HepG2 (cell line): ENCODE measurements around the gene UBE4A. TPM values are rescaled to one million over a fixed set of nuclear protein-coding genes. Genes with fewer than 3 reads are reported as not detected.

Experiments used
- BCL3 ChIP-seq: sonication (generic); formaldehyde crosslinking; IDR thresholded peaks from 2 replicates; pipeline ENCODE4 v1.5.1; 2020; ENCODE audit warnings: mild to moderate bottlenecking, missing genetic modification reagents, moderate library complexity
- CEBPB ChIP-seq: IDR thresholded peaks from 2 replicates; pipeline ENCODE4 v1.6.1; 2011; ENCODE audit warnings: low read depth, low read length, improper control_type of control experiment, borderline replicate concordance
- GATA4 ChIP-seq: sonication (generic); IDR thresholded peaks from 2 replicates; pipeline ENCODE4 v1.6.1; 2016; ENCODE audit warnings: antibody characterized with exemption, low read depth, borderline replicate concordance
- GMEB1 ChIP-seq: sonication (generic); formaldehyde crosslinking; IDR thresholded peaks from 2 replicates; pipeline ENCODE4 v1.5.1; 2020; ENCODE audit warnings: missing genetic modification reagents, mild to moderate bottlenecking, borderline replicate concordance
- GTF2F1 ChIP-seq: fragments of 150-350 bp; IDR thresholded peaks from 2 replicates; pipeline ENCODE4 v1.6.1; 2014; ENCODE audit warnings: low read length
- IKZF1 ChIP-seq: fragments of 450-650 bp; IDR thresholded peaks from 2 replicates; pipeline ENCODE4 v1.7.1; 2016
- KAT8 ChIP-seq: IDR thresholded peaks from 2 replicates; pipeline ENCODE4 v1.6.1; 2016; ENCODE audit warnings: missing genetic modification reagents, missing compliant biosample characterization
- KDM5A ChIP-seq: fragments of 200-600 bp; sonication (generic); IDR thresholded peaks from 2 replicates; pipeline ENCODE4 v1.7.0; 2018; ENCODE audit warnings: antibody characterized with exemption, mild to moderate bottlenecking, low read length, borderline replicate concordance
- KLF6 ChIP-seq: IDR thresholded peaks from 2 replicates; pipeline ENCODE4 v1.8.0; 2016; ENCODE audit warnings: missing biosample characterization, missing genetic modification reagents
- MXI1 ChIP-seq: IDR thresholded peaks from 3 replicates; pipeline ENCODE4 v1.6.1; 2012; ENCODE audit warnings: low read depth, low read length, inconsistent platforms, borderline replicate concordance
- RAD21 ChIP-seq: fragments of 450-650 bp; formaldehyde crosslinking; IDR thresholded peaks from 2 replicates; pipeline ENCODE4 v1.5.0; 2020; ENCODE audit warnings: mild to moderate bottlenecking
- REL ChIP-seq: sonication (generic); formaldehyde crosslinking; conservative IDR thresholded peaks from 2 replicates; pipeline ENCODE4 v1.8.0; 2022; ENCODE audit warnings: mild to moderate bottlenecking, missing genetic modification reagents, moderate library complexity
- ZNF264 ChIP-seq: sonication (generic); formaldehyde crosslinking; IDR thresholded peaks from 2 replicates; pipeline ENCODE4 v1.4.0; 2020; ENCODE audit warnings: missing genetic modification reagents
- ZNF704 ChIP-seq: sonication (generic); formaldehyde crosslinking; IDR thresholded peaks from 2 replicates; pipeline ENCODE4 v1.8.1; 2023; ENCODE audit warnings: mild to moderate bottlenecking, inconsistent platforms, moderate library complexity, missing genetic modification reagents, borderline replicate concordance
- ZNF709 ChIP-seq: sonication (generic); formaldehyde crosslinking; IDR thresholded peaks from 2 replicates; pipeline ENCODE4 v1.5.0; 2020; ENCODE audit warnings: mild to moderate bottlenecking, missing genetic modification reagents
- ZNF784 ChIP-seq: sonication (generic); formaldehyde crosslinking; IDR thresholded peaks from 2 replicates; pipeline ENCODE4 v1.5.1; 2020; ENCODE audit warnings: missing genetic modification reagents, mild to moderate bottlenecking, borderline replicate concordance
- polyA plus RNA-seq, 8 experiments: library from polyadenylated mRNA; depleted of rRNA in 3 of 8; stranded (reverse) in 7 of 8; unstranded in 1 of 8; fragments of >200 nt; fragmentation: Illumina TruSeq in 4 of 8; extraction: Trizol in 4 of 8; gene quantifications; 2 replicates each; pipeline versions ENCODE4 v1.2.1 to v1.2.3, GENCODE V29; 2011 to 2016; ENCODE audit warnings: low read depth in 4 of 8, missing spikeins in 1 of 8, mixed read lengths in 1 of 8; ENCODE audit not compliant: insufficient read depth in 1 of 8
- total RNA-seq, 5 experiments: library from RNA; depleted of rRNA; stranded (reverse); fragments of >200 nt; fragmentation: Illumina TruSeq; extraction: Trizol; gene quantifications; 2 replicates each; pipeline ENCODE4 v1.2.3, GENCODE V29; 2016; ENCODE audit warnings: low read depth in 1 of 5
- TF ChIP-seq, protein P1 (sequence below): IDR thresholded peaks from 2 replicates; pipeline ENCODE4 v1.6.1; 2016
- TF ChIP-seq, protein P2 (sequence below): sonication (generic); formaldehyde crosslinking; conservative IDR thresholded peaks from 2 replicates; pipeline ENCODE4 v1.4.0; 2020; ENCODE audit warnings: missing genetic modification reagents
- TF ChIP-seq, protein P3 (sequence below): sonication (generic); formaldehyde crosslinking; IDR thresholded peaks from 2 replicates; pipeline ENCODE4 v1.8.1; 2023; ENCODE audit warnings: missing genetic modification reagents, inconsistent platforms, borderline replicate concordance

UBE4A gene
- total and polyA plus RNA-seq, 2 of the 13 experiments (the other 11 are each of a cell fraction or from before 2014, with no cell fraction given): 15.1 to 32.7 TPM

DNA sequence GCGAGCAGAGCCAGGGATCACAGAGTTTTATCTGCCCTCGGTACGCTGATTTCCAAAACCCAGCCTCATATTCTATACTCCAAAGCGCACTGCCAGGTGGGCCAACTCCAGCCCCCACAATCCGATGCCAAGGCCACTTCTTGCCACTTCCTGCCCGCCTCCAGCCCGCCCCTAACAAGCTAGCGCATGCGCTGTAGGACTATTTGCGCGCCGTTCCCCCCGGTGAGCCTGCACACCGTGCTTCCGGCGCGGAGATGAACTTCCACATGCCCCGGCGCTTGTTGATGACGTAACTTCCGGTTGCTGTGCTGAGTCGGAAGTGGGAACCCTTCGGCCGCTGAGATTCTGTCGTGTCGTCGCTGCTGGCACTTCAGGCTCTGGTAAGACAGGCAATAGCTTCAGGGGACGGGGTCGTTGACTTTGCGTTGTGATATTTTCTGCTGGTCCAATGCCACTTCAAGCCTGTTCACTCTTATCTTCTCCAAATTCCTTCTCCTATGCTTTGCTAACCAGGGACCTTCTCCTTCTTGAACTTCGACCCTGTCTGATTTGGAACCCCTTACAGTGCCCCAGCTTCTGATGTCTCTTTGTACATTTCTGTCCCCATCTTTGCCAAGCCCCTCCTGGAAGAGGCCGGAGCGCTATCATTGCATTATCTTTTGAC lies at the start of gene UBE4A (continued):
- peak; percentile 79 for TF ChIP-seq GMEB1
- TF ChIP-seq, protein P1, sequence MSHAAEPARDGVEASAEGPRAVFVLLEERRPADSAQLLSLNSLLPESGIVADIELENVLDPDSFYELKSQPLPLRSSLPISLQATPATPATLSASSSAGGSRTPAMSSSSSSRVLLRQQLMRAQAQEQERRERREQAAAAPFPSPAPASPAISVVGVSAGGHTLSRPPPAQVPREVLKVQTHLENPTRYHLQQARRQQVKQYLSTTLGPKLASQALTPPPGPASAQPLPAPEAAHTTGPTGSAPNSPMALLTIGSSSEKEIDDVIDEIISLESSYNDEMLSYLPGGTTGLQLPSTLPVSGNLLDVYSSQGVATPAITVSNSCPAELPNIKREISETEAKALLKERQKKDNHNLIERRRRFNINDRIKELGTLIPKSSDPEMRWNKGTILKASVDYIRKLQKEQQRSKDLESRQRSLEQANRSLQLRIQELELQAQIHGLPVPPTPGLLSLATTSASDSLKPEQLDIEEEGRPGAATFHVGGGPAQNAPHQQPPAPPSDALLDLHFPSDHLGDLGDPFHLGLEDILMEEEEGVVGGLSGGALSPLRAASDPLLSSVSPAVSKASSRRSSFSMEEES (CRISPR knock-in tag): peak; percentile 48; the same call in 1 of the 2 replicates
- TF ChIP-seq ZNF264: peak; percentile 80; the same call in 1 of the 2 replicates
- peak; percentile 55 for TF ChIP-seq BCL3 (CRISPR knock-in tag)
- TF ChIP-seq GATA4: no peak
- peak; percentile 20; the same call in 1 of the 2 replicates for TF ChIP-seq RAD21 (CRISPR knock-in tag)
- peak; percentile 87 for TF ChIP-seq CEBPB
- TF ChIP-seq ZNF709: no peak
- TF ChIP-seq, protein P2, sequence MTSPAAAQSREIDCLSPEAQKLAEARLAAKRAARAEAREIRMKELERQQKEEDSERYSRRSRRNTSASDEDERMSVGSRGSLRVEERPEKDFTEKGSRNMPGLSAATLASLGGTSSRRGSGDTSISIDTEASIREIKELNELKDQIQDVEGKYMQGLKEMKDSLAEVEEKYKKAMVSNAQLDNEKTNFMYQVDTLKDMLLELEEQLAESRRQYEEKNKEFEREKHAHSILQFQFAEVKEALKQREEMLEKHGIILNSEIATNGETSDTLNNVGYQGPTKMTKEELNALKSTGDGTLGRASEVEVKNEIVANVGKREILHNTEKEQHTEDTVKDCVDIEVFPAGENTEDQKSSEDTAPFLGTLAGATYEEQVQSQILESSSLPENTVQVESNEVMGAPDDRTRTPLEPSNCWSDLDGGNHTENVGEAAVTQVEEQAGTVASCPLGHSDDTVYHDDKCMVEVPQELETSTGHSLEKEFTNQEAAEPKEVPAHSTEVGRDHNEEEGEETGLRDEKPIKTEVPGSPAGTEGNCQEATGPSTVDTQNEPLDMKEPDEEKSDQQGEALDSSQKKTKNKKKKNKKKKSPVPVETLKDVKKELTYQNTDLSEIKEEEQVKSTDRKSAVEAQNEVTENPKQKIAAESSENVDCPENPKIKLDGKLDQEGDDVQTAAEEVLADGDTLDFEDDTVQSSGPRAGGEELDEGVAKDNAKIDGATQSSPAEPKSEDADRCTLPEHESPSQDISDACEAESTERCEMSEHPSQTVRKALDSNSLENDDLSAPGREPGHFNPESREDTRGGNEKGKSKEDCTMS: no peak
- peak; percentile 98 for TF ChIP-seq KDM5A
- peak; percentile 81 for TF ChIP-seq KLF6 (CRISPR knock-in tag)
- no peak for TF ChIP-seq REL (CRISPR knock-in tag)
- 0 out of 2 replicates have a peak, but pooled peaks have one; percentile 50 for TF ChIP-seq ZNF784 (CRISPR knock-in tag)
- TF ChIP-seq IKZF1: no peak
- peak; percentile 100 for TF ChIP-seq KAT8 (CRISPR knock-in tag)
- TF ChIP-seq MXI1: peak; percentile 77; the same call in 1 of the 3 replicates
- TF ChIP-seq GTF2F1: no peak
- TF ChIP-seq, protein P3, sequence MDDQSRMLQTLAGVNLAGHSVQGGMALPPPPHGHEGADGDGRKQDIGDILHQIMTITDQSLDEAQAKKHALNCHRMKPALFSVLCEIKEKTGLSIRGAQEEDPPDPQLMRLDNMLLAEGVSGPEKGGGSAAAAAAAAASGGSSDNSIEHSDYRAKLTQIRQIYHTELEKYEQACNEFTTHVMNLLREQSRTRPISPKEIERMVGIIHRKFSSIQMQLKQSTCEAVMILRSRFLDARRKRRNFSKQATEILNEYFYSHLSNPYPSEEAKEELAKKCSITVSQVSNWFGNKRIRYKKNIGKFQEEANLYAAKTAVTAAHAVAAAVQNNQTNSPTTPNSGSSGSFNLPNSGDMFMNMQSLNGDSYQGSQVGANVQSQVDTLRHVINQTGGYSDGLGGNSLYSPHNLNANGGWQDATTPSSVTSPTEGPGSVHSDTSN (CRISPR knock-in tag): no peak
- no peak for TF ChIP-seq ZNF704 (CRISPR knock-in tag)
